Inflammatory macrophage treated with lipopolysaccharide for 1 hour (primary cell): Measurements from ENCODE around the gene SUGCT.
"Not testable (repeated sequence)": the region's sequence is repeated elsewhere in the genome, so short reads cannot be mapped to it uniquely, and the experiment has no call there.

Experiments used
- DNase-seq, 2 donors: peaks; one replicate each; pipeline ENCODE4 v3.0.0-alpha.2; 2020 to 2022

The SUGCT gene

GRCh38 chr7:40134428-40135316, at the start of gene SUGCT, which contains the start of gene MPLKIP:
Gene SUGCT, plus strand, starts transcription at chr7:40135005.
Gene MPLKIP, minus strand, starts transcription at chr7:40134622. Its CDS starts 55 bp downstream, at chr7:40134567.
- DNase-seq: peak; percentile 81 to 95

GRCh38 chr7:40092182-40092581, 42.6 kb upstream of the SUGCT start:
- no peak for DNase-seq

- no peak for DNase-seq
Measured at GRCh38 chr7:40093631-40094350, 41.0 kb upstream of the SUGCT start.

DNA sequence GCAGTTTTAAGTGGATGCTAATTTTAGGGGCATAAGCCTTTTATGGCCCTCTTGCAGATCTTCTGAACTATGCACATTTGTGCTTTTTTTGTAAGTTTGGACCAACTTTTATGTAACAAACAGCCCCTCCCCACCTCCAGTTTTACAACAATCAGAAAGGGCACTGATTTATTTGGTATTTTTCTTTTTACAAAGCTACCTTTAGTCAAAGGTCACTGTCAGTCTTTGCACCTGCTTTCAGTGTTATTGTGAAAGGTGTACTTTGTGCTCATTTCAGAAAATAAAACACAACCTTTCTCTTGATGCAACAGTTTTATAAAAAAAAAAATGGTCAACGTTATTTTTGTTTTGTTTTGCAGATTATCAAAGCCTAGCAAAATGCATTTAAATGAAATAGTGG, 39.6 kb upstream of the SUGCT start:
- DNase-seq: no peak

DNA sequence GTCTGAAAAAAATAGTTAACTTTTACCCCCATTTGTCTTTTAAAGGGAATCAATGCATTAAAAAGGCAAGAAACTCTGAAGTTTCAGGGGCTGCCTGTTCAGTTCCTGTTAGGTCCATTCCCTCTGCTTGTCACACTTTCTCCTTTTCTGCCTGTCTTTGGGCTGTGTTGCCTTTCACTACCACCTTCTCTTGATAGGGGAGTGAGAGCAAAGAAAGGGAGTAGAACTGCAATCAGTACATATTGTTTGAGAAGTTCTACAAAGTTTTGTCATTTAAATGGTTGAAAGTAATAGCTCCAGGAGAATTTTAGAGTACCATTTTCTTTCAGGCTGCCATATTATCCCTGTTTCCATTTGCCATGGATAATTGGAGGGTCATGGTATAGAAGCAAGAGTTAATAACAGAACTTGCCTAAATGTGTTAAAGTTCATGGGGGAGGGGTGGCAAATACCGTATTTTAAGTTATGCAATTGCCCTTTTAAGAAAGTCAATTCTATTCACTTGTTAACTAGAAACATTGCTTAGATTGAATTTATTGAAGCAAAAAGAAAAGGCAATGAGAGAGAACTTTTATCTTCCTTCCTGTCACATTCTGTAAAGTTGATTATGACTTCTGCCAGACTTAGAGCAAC, 39.0 kb upstream of the SUGCT start:
- no peak for DNase-seq

GRCh38 chr7:40097728-40098127, 37.1 kb upstream of the SUGCT start:
- DNase-seq: no peak

DNA sequence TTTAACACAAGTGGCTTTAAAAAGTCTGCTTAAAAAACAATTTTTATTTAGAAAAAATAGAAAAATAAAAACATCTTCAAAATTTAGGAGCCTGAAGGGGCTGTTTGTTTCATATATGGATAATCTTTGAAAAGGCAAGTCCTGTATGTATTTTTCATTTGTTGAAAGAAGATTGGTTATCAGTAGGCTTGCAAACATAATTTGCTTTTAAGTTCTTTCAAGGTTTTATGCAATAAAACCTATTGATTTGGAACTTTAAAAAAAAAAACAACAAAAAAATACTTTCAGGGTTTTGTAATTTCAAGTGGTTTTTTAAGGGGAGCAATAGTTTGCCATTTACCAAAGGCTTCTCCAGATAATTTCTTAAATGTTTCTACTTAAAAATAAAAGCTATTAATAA, 36.0 kb upstream of the SUGCT start:
- DNase-seq: no peak

DNA sequence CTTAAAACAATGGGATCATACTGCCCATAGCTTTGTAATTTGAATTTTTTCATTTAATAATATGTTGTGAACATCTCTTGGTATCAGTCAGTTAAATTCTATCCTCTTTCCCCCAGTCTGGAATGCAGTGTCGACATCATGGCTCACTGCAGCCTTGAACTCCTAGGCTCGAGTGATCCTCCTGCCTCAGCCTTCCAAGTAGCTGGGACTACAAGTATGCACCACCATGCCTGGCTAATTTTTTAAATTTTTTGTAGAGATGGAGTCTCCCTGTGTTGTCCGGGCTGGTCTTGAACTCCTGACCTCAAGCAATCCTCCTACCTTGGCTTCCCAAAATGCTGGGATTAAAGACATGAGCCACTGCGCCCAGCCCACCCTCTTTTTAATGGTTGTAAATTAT, 35.0 kb upstream of the SUGCT start:
- no peak for DNase-seq

DNA sequence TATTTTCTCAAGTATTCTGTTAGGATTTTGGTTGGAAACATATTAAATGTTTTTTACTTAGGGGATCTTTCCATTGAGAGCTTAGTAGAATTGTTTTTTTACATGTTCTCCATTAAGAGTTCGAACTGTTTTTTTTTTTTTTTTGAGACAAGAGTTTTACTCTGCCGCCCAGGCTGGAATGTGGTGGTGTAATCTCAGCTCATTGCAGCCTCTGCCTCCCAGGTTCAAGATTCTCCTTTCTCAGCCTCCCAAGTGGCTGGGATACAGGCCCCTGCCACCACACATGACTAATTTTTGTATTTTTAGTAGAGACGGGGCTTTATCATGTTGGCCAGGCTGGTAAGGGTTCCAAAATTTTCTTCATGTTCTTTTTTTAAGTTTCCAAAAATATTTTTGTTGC, 33.6 kb upstream of the SUGCT start:
- no peak for DNase-seq

- no peak for DNase-seq
Measured at GRCh38 chr7:40102897-40103296, 31.9 kb upstream of the SUGCT start.

DNA sequence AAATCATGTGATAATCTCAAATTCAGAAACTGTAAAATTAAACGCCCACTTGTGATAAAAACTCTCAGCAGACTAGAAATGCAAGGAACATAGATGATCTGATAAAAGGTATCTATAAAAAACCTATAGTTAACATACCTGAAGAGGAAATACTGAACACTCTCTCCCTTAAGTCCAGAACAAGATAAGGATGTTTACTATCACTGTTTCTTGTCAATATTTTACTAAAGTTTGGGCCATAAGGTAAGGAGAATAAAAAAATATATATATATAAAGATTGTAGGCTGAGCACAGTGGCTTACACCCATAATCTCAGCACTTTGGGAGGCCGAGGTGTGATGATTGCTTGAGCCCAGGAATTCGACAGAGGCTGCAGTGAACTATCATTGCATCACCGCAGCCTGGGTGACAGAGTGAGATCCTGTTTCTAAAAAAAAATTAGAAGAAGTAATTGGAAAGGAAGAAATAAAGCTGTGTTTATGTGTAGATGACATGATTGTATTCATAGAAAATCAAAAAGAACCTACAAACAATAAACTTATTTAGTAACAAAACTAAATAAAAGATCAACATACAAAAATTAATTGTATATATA, 28.8 kb upstream of the SUGCT start:
- DNase-seq: peak; percentile 24 to 30

DNA sequence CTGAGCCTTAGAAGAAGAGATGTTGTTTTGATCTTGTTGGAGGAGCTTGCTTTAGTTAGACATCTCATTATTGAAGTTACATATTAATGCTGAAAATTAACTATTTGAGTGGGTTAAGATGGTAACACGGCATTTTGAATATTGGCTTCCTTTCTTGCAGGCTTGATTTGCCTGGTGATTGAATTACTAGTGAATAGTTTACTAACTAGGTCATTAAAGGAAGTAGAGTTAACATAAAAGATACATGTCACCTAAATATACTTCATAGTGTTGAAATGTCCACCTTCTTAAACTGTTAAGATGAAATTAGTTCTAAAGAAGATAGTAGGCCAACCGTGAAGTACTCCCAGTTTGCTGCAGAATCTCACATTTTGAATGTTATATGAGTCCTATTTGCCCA, 18.9 kb upstream of the SUGCT start:
- no peak for DNase-seq

DNA sequence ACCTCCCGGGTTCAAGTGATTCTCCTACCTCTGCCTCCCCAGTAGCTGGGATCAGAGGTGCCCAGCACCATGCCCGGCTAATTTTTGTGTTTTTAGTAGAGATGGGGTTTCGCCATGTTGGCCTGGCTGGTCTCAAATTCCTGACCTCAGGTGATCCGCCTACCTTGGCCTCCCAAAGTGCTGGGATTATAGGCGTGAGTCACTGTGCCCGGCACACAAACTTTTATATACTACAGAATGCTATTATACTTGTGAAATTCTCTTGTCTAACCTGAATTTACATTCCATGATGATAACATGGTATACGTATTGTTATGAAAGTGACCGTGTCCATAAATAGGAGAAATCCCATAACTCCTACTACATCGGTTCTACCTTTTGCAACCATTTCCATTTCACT, 17.6 kb upstream of the SUGCT start:
- DNase-seq: not testable (repeated sequence)

GRCh38 chr7:40118201-40118600, 16.6 kb upstream of the SUGCT start:
- not testable (repeated sequence) for DNase-seq

GRCh38 chr7:40120020-40120419, 14.8 kb upstream of the SUGCT start:
- DNase-seq: no peak

- DNase-seq: not testable (repeated sequence)
Measured at GRCh38 chr7:40122100-40122939, 12.5 kb upstream of the SUGCT start.

DNA sequence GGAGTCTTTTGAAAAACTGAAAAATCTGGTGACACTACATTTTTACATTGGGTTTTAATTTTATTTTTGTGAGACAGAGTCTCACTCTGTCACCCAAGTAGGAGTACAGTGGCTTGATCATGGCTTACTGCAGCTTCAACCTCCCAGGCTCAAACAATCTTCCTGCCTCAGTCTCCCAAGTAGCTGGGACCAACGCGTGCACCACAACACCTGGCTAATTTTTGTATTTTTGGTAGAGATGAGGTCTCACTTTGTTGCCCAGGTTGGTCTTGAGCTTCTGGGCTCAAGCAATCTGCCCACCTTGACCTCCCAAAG, 11.9 kb upstream of the SUGCT start:
- DNase-seq: no peak

- DNase-seq: peak; percentile 24 to 45
Measured at GRCh38 chr7:40133561-40134427, 1.0 kb upstream of the SUGCT start.

GRCh38 chr7:40135317-40135610, 459 bp downstream of the SUGCT start:
- no peak for DNase-seq

GRCh38 chr7:40137563-40137962, 2.8 kb downstream of the SUGCT start:
- no peak for DNase-seq

DNA sequence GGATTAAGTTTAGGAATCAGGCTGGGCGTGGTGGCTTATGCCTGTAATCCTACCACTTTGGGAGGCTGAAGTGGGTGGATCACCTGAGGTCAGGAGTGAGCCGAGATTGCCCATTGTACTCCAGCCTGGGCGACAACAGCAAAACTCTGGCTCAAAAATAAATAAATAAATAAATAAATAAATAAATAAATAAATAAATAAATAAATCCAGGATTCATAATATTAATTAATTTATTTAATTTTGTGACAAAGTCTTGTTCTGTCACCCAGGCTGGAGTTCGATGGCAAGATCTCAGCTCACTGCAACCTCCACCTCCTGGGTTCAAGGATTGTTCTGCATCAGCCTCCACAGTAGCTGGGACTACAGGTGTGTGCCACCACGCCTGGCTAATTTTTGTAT, 4.2 kb downstream of the SUGCT start:
- no peak for DNase-seq

- DNase-seq: not testable (repeated sequence)
Measured at GRCh38 chr7:40139891-40140290, 5.1 kb downstream of the SUGCT start.
